Neural cell (in vitro differentiated cells): ENCODE data around the gene POU6F2. TPM values are rescaled to one million over a fixed set of nuclear protein-coding genes. Genes with fewer than 3 reads are reported as not detected.

Experiments used
- H2AFZ ChIP-seq: fragments of 200-600, 300-800 bp; sonication (generic), shearing (Covaris generic); 2 replicates; pipeline ENCODE4 v1.6.0; 2014; ENCODE audit warnings: low read depth, mild to moderate bottlenecking, antibody characterized with exemption, low read length, moderate library complexity
- H3F3A ChIP-seq: fragments of 200-600 bp; shearing (Covaris generic); 2 replicates; pipeline ENCODE4 v1.6.1; 2016; ENCODE audit warnings: mild to moderate bottlenecking, moderate library complexity, mixed read lengths, antibody characterized with exemption, low read length; ENCODE audit not compliant: insufficient read depth, poor library complexity, severe bottlenecking
- H3K27ac ChIP-seq: fragments of 200-600, 300-800 bp; sonication (generic), shearing (Covaris generic); 2 replicates; pipeline ENCODE4 v1.5.1; 2014; ENCODE audit warnings: mild to moderate bottlenecking, low read length, moderate library complexity
- H3K27me3 ChIP-seq: fragments of 300-800, 200-600 bp; sonication (generic), shearing (Covaris generic); 2 replicates; pipeline ENCODE4 v1.6.0; 2014; ENCODE audit warnings: mild to moderate bottlenecking, low read depth, low read length, moderate library complexity; ENCODE audit not compliant: insufficient read depth
- H3K36me3 ChIP-seq: fragments of 300-800, 200-600 bp; sonication (generic), shearing (Covaris generic); 2 replicates; pipeline ENCODE4 v1.5.1; 2014; ENCODE audit warnings: mild to moderate bottlenecking, antibody characterized with exemption, low read length, moderate library complexity; ENCODE audit not compliant: insufficient read depth
- H3K4me2 ChIP-seq: fragments of 300-800, 200-600 bp; sonication (generic), shearing (Covaris generic); 2 replicates; pipeline ENCODE4 v1.6.0; 2014; ENCODE audit warnings: mild to moderate bottlenecking, low read length
- H3K4me3 ChIP-seq: fragments of 300-800, 200-600 bp; sonication (generic), shearing (Covaris generic); 2 replicates; pipeline ENCODE4 v1.5.1; 2014; ENCODE audit warnings: mild to moderate bottlenecking, low read length, moderate library complexity
- H3K79me2 ChIP-seq: fragments of 200-600 bp; shearing (Covaris generic); replicated peaks from 2 replicates; pipeline ENCODE4 v1.6.0; 2014; ENCODE audit warnings: mild to moderate bottlenecking, low read length, moderate library complexity; ENCODE audit not compliant: insufficient read depth
- H3K9ac ChIP-seq: fragments of 300-800, 200-600 bp; sonication (generic), shearing (Covaris generic); 2 replicates; pipeline ENCODE4 v1.6.1; 2016; ENCODE audit warnings: mild to moderate bottlenecking, low read length, mixed read lengths
- H3K9me2 ChIP-seq: fragments of 200-600 bp; shearing (Covaris generic); 2 replicates; pipeline ENCODE4 v1.6.1; 2016; ENCODE audit warnings: mild to moderate bottlenecking, low read length, mixed read lengths; ENCODE audit not compliant: insufficient read depth
- H3K9me3 ChIP-seq: fragments of 200-600, 300-800 bp; sonication (generic), shearing (Covaris generic); 2 replicates; pipeline ENCODE4 v1.6.1; 2016; ENCODE audit warnings: mild to moderate bottlenecking, mixed run types, low read length, moderate library complexity, mixed read lengths
- H4K20me1 ChIP-seq: fragments of 200-600 bp; shearing (Covaris generic); 2 replicates; pipeline ENCODE4 v1.6.1; 2016; ENCODE audit warnings: mild to moderate bottlenecking, mixed run types; ENCODE audit not compliant: insufficient read depth
- CTCF ChIP-seq: fragments of 450-650 bp; IDR thresholded peaks from 2 replicates; pipeline ENCODE4 v1.5.1; 2014; ENCODE audit warnings: antibody characterized with exemption, mild to moderate bottlenecking, moderate library complexity; ENCODE audit not compliant: poor library complexity, severe bottlenecking
- EP300 ChIP-seq: fragments of 450-650 bp; conservative IDR thresholded peaks from 2 replicates; pipeline ENCODE4 v1.6.1; 2014; ENCODE audit warnings: antibody characterized with exemption, mild to moderate bottlenecking, moderate library complexity; ENCODE audit not compliant: poor library complexity, severe bottlenecking
- EZH2 ChIP-seq: fragments of 200-600, 300-800 bp; shearing (Covaris generic), sonication (generic); IDR thresholded peaks from 2 replicates; pipeline ENCODE4 v1.6.1; 2014; ENCODE audit warnings: antibody characterized with exemption, low read length, borderline replicate concordance, mild to moderate bottlenecking; ENCODE audit not compliant: insufficient read depth, poor library complexity, severe bottlenecking
- MXI1 ChIP-seq: fragments of 450-650 bp; conservative IDR thresholded peaks from 2 replicates; pipeline ENCODE4 v1.6.1; 2014; ENCODE audit warnings: antibody characterized with exemption, mild to moderate bottlenecking; ENCODE audit not compliant: poor library complexity, severe bottlenecking
- POLR2AphosphoS5 ChIP-seq: IDR thresholded peaks from 2 replicates; pipeline ENCODE4 v1.6.1; 2012
- RAD21 ChIP-seq: fragments of 450-650 bp; conservative IDR thresholded peaks from 2 replicates; pipeline ENCODE4 v1.6.1; 2014; ENCODE audit warnings: antibody characterized with exemption, mild to moderate bottlenecking, moderate library complexity
- REST ChIP-seq: IDR thresholded peaks from 2 replicates; pipeline ENCODE4 v1.6.1; 2012; ENCODE audit warnings: borderline replicate concordance
- SMC3 ChIP-seq: fragments of 450-650 bp; conservative IDR thresholded peaks from 2 replicates; pipeline ENCODE4 v1.6.1; 2014; ENCODE audit warnings: antibody characterized with exemption, mild to moderate bottlenecking, moderate library complexity; ENCODE audit not compliant: poor library complexity
- TAF1 ChIP-seq: IDR thresholded peaks from 2 replicates; pipeline ENCODE4 v1.6.1; 2012; ENCODE audit warnings: low read depth
- polyA plus RNA-seq: library from polyadenylated mRNA; depleted of rRNA; stranded (reverse); fragments of >200 nt; gene quantifications from 2 replicates; pipeline ENCODE4 v1.2.3, GENCODE V29; 2014

POU6F2 gene
- polyA plus RNA-seq, 1 donor from 2014 or later, result 2.8 TPM

GRCh38 chr7:39392151-39392550, 414.4 kb downstream of the POU6F2 start:
- H3K4me2 ChIP-seq, result no peak overlapping the region
- H3F3A ChIP-seq, result no peaks in the 10 kb centered on the region
- H3K79me2 ChIP-seq, result no peaks in the 10 kb centered on the region
- H3K9me2 ChIP-seq, result no peaks in the 10 kb centered on the region
- H3K9me3 ChIP-seq, result no peaks in the 10 kb centered on the region
- no peak overlapping the region for H2AFZ ChIP-seq
- H3K4me3 ChIP-seq, result no peak overlapping the region
- no peak overlapping the region for H3K9ac ChIP-seq
- no peaks in the 10 kb centered on the region for H3K27me3 ChIP-seq
- TF ChIP-seq EZH2, result no peak
- TF ChIP-seq SMC3, result no peak
- TF ChIP-seq POLR2AphosphoS5, result no peak
- TF ChIP-seq TAF1, result no peak
- TF ChIP-seq MXI1, result no peak
- TF ChIP-seq CTCF, result no peak
- TF ChIP-seq RAD21, result no peak
- TF ChIP-seq EP300, result no peak
- TF ChIP-seq REST, result no peak
- no peaks in the 10 kb centered on the region for H4K20me1 ChIP-seq
- H3K27ac ChIP-seq, result no peak overlapping the region
- H3K36me3 ChIP-seq, result no peaks in the 10 kb centered on the region

GRCh38 chr7:39394105-39394680, 416.5 kb downstream of the POU6F2 start:
- no peak overlapping the region for H3K4me2 ChIP-seq
- H3K9me2 ChIP-seq, result no peaks in the 10 kb centered on the region
- H2AFZ ChIP-seq, result no peak overlapping the region
- no peaks in the 10 kb centered on the region for H4K20me1 ChIP-seq
- no peaks in the 10 kb centered on the region for H3K36me3 ChIP-seq
- no peaks in the 10 kb centered on the region for H3K27me3 ChIP-seq
- no peaks in the 10 kb centered on the region for H3F3A ChIP-seq
- H3K9ac ChIP-seq, result no peak overlapping the region
- H3K9me3 ChIP-seq, result no peaks in the 10 kb centered on the region
- no peak overlapping the region for H3K4me3 ChIP-seq
- no peak for TF ChIP-seq EP300
- no peak for TF ChIP-seq MXI1
- TF ChIP-seq SMC3, result no peak
- TF ChIP-seq POLR2AphosphoS5, result no peak
- no peak for TF ChIP-seq CTCF
- no peaks in the 10 kb centered on the region for H3K79me2 ChIP-seq
- no peak overlapping the region for H3K27ac ChIP-seq
